Loucy (cell line): ENCODE results near the gene HIC1.

Experiments used
- EZH2phosphoT487 ChIP-seq: fragments of 200-600 bp; IDR thresholded peaks from 2 replicates; pipeline ENCODE4 v1.6.1; 2018; ENCODE audit warnings: antibody characterized with exemption, mild to moderate bottlenecking, moderate library complexity, borderline replicate concordance
- TF ChIP-seq, protein P1 (sequence below): fragments of 200-600 bp; sonication (generic); conservative IDR thresholded peaks from 2 replicates; pipeline ENCODE4 v1.5.1; 2014; ENCODE audit warnings: mild to moderate bottlenecking, antibody characterized with exemption, low read length

DNA sequence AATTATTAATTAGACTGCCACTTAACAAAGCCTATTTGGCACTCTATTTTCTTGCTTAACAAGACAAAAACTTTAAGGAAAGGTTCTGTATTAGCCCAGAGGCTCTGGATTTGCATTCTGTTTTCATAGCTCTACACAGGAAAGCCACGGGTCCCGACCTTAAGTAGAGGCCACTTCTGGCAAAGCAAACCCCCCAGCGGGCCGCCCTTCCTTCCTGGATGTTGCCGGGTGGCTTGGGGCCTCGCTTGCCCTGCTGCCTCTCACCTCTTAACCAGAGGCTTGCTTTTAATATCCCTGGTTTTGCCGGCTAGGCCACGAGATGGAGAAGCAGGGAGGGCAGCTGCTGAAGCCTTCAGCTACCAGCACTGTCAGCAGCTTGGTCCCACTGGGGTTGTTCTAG, 34.2 kb upstream of the HIC1 start:
- TF ChIP-seq, protein P1, sequence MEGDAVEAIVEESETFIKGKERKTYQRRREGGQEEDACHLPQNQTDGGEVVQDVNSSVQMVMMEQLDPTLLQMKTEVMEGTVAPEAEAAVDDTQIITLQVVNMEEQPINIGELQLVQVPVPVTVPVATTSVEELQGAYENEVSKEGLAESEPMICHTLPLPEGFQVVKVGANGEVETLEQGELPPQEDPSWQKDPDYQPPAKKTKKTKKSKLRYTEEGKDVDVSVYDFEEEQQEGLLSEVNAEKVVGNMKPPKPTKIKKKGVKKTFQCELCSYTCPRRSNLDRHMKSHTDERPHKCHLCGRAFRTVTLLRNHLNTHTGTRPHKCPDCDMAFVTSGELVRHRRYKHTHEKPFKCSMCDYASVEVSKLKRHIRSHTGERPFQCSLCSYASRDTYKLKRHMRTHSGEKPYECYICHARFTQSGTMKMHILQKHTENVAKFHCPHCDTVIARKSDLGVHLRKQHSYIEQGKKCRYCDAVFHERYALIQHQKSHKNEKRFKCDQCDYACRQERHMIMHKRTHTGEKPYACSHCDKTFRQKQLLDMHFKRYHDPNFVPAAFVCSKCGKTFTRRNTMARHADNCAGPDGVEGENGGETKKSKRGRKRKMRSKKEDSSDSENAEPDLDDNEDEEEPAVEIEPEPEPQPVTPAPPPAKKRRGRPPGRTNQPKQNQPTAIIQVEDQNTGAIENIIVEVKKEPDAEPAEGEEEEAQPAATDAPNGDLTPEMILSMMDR: no peak
- no peak for TF ChIP-seq EZH2phosphoT487
